AG04449 (cell line): ENCODE measurements around the gene CHMP4B.

Experiments
- CTCF ChIA-PET: fragments of 350-600 bp; formaldehyde crosslinking; extraction: SDS; loops from one replicate; lab custom pipeline; 2021; ENCODE audit warnings: antibody characterized with exemption; lab: Yijun Ruan, JAX
- POLR2A ChIA-PET: fragments of 400-600, 350-600 bp; formaldehyde crosslinking; extraction: SDS; loops from one replicate; lab custom pipeline; 2020; ENCODE audit warnings: antibody characterized with exemption, inconsistent platforms; lab: Yijun Ruan, JAX
- DNase-seq: peaks from one replicate; pipeline ENCODE4 v3.0.0-alpha.2; 2010; ENCODE audit warnings: low read depth, low spot score
- H3K4me3 ChIP-seq: 2 replicates; pipeline ENCODE4 v1.5.1; 2011; ENCODE audit warnings: low read depth, mild to moderate bottlenecking, control low read depth, low read length
- TF ChIP-seq, protein P1 (sequence below): IDR thresholded peaks from one replicate; pipeline ENCODE4 v1.5.1; 2011; ENCODE audit warnings: mild to moderate bottlenecking, moderate library complexity, low read length, control low read depth, inconsistent platforms; ENCODE audit not compliant: insufficient read depth; ENCODE audit errors: missing control alignments

The CHMP4B gene

DNA sequence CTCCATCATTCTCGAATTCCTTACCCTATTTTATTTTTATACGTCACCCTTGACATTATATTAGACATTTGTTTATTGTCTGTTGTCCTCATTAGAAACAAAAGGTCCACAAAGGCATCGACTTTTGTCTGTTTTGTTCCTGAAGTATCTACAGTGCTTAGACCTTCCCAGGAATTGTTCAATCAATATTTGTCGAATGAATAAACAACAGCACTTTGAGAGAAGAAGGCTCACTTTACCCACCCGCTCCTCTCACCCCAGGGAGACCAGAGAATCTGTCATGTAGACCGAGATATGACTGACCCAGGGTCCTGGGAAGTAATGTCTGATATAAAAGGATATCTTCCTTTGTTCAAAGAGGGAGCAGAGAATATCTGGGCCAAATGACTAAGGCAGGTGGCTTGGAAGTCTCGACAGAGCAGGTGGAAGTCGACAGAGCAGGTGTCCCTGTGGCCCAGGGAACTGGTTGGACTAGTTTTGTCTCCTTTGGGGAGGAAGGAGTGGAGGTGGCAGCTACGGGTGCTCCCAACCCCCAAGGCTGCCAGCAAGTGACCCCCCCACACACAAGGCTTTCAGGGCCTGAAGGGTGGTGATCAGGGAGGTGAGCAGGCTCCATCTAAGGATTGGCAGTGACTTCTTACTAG is 14.8 kb upstream of the CHMP4B start:
- no peak for DNase-seq

DNA sequence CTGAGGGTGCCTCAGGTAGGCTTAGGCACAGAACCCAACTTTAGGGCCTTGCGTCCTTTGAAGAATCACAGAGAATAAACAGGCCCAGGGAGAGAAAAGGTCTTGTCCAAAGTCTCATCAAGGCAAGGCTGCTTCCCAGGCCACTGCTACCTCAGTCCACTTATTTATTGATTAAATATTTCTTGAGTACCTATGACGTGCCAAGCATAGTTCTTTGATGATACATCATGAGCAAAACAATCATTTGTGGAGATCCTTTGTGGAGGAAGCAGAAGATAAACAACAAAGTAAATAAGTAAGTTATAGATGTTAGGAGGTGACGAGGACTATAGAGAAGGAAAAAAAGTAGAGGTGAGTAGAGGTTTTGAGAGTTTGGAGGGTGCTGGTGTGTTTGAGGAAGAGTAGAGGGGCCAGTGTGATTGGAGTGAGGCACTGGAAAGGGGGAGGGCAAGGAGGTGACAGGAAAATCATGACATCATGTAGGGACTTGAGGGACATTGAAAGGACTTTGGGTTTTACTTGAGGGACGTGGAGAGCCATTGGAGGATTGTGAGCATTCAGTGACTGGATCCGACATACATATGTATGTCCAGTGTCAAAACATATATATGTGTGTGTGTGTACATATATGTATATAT is 14.1 kb upstream of the CHMP4B start:
- POLR2A ChIA-PET = no interaction called here

More for the DNA sequence above, 14.8 kb upstream of the CHMP4B start:
- POLR2A ChIA-PET = no interaction called here
- TF ChIP-seq, protein P1, sequence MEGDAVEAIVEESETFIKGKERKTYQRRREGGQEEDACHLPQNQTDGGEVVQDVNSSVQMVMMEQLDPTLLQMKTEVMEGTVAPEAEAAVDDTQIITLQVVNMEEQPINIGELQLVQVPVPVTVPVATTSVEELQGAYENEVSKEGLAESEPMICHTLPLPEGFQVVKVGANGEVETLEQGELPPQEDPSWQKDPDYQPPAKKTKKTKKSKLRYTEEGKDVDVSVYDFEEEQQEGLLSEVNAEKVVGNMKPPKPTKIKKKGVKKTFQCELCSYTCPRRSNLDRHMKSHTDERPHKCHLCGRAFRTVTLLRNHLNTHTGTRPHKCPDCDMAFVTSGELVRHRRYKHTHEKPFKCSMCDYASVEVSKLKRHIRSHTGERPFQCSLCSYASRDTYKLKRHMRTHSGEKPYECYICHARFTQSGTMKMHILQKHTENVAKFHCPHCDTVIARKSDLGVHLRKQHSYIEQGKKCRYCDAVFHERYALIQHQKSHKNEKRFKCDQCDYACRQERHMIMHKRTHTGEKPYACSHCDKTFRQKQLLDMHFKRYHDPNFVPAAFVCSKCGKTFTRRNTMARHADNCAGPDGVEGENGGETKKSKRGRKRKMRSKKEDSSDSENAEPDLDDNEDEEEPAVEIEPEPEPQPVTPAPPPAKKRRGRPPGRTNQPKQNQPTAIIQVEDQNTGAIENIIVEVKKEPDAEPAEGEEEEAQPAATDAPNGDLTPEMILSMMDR = no peak
- no peak overlapping the region for H3K4me3 ChIP-seq
- CTCF ChIA-PET = no interaction called here

DNA sequence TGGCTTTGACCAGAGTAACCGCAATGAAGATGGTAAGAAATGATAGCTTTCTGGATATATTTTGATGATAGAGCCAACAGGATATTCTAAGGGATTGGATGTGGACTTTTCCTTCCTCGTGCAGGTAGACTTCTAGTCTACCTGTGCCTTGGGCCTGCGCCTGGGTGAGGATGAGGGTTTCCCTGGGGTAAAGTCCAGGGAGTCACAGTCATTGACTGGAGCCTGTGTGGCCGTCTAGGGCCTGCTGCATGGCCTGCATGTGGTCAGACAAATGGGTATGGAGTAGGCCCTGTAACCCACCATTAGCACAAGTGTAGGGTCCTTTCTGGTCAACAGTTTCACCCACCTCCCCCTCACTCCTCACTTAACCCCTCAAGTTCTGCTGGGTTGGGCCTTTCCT is 12.7 kb upstream of the CHMP4B start:
- no peak overlapping the region for H3K4me3 ChIP-seq
- DNase-seq = no peak
- TF ChIP-seq, protein P1 = no peak
- CTCF ChIA-PET = interaction anchor here (0.9 to 1.1 kb wide), 2 partner anchors 8 to 13 kb away, joined by 4 read pairs; partner anchors contain the start of gene CHMP4B
- POLR2A ChIA-PET = no interaction called here

More for the DNA sequence above, 14.1 kb upstream of the CHMP4B start:
- no peak for DNase-seq
- TF ChIP-seq, protein P1 = no peak
- H3K4me3 ChIP-seq = no peak overlapping the region
- CTCF ChIA-PET = interaction anchor here (1.1 kb wide), 1 partner anchor 15 kb away, joined by 4 read pairs; the partner anchor contains the start of gene CHMP4B

DNA sequence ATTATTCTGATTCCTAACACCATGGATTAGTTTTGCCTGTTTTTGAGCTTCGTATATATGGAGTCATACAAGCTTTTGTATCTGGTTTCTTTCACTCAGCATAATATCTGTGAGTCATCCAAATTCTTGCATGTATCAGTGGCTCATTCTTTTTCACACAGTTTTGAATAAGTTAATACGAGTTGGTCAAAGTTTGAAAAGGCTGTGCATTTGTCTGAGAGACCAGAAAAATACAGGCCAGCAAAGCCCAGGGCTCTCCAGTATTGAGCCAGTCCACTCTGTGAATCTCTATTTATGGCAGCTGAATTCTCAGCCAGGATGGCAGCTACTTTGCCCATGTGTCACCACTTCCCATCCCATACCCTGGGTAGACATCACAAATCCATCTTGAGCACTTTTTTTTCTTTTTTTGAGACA is 7.2 kb upstream of the CHMP4B start:
- TF ChIP-seq, protein P1 = no peak
- DNase-seq = no peak
- ChIA-PET CTCF (interaction anchor here (1.2 to 5.0 kb wide), 2 partner anchors 11 to 14 kb away, joined by 4 to 47 read pairs; no protein-coding TSS in a partner anchor), POLR2A (no interaction called here)
- no peak overlapping the region for H3K4me3 ChIP-seq

DNA sequence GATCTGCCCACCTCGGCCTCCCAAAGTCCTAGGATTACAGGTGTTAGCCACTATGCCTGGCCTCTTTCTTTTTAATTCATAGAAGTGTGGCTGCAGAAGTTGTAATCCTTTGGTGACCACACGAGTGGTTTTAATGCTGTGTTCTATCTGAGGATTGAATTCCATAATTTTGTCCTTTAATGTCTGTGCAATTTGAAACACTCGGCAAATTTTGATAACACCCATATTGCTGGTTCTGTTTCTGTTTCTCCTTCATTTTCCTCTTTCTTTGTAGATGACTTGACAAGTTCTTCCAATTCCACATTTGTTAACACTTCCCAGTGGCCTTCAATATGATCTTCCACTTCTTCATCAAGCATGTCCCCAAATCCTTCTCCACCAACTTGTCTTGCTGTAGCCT is 2.8 kb upstream of the CHMP4B start:
- POLR2A ChIA-PET = no interaction called here
- H3K4me3 ChIP-seq = no peak overlapping the region
- DNase-seq = no peak
- TF ChIP-seq, protein P1 = no peak
- CTCF ChIA-PET = interaction anchor here (0.7 kb wide), 1 partner anchor 15 kb away, joined by 3 read pairs; no protein-coding TSS in a partner anchor

DNA sequence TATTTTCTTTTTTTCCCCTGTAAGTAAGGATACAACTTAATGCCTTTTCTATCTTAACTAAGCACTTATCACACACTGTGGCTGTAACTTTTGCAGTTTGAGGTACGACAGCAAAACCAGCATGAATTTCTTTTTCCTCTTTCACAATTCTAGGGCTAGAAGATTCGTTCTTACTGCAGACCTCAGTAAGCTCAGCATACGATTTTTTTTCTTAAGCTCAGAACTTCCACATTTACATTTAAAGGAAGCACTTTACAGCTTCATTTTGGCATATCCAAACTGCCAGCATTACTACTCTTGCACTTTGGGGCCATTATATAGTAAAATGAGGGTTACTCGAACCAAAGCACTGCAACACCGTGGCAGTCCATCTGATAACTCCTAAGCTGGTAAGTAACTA is 889 bp upstream of the CHMP4B start:
- ChIA-PET CTCF (interaction anchor here (0.6 to 1.2 kb wide), 4 partner anchors 16 to 1034 kb away, joined by 3 to 5 read pairs (median 3); no protein-coding TSS in a partner anchor), POLR2A (interaction anchor here (1.2 kb wide), 1 partner anchor 302 kb away, joined by 7 read pairs; the partner anchor contains the start of gene EIF2S2)
- TF ChIP-seq, protein P1 = no peak
- DNase-seq = no peak
- no peak overlapping the region for H3K4me3 ChIP-seq
